ENCODE data around the gene ACTRT2. TPM values are rescaled to one million over a fixed set of nuclear protein-coding genes. Genes with fewer than 3 reads are reported as not detected.

Gene ACTRT2
- total and polyA plus RNA-seq, 2 donors (not counting 3 experiments of a cell fraction or from before 2014, with no cell fraction given) = not detected

DNA sequence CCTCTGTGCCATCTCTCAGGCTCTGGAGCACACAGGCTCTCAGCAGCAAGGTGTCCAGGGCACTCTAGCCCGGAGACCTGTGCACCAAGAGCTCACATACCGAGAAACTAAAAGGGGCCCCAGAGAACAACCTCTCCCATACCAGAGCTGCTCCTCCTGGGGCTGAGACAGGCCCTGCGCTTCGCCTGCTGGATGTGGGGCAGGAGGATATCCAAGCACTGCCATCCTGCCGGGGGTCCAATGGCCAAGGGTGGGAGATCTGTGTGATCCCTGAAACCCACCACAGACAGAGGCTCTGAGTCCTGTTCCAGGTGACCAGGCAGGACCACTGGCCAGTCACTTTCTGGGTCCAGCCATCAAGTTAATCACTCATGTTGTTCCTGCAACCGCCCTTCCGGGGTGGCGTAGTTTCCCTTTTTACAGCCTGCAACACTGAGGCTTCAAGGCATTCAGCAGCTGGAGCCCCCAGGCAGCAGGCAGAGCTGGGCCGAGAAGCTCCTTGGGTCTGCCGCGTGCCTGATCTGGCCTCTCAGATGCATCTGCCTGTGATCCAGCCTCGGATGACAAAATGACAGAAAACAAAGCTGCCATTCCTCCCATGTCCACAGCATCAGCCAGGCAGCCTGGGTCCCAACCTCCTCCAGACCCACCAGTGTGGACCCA lies 36.7 kb upstream of the ACTRT2 start:
- Histone ChIP-seq H3K4me1 (ENCODE audit: control insufficient read depth, extremely low read depth, insufficient read depth, low read length) (no peaks in the 10 kb centered on the region), H3K79me2 (ENCODE audit: control insufficient read depth, insufficient read depth, low read length) (no peaks in the 10 kb centered on the region), H3K9ac (replicated peaks; ENCODE audit: extremely low read depth, insufficient read depth, low read length) (no peak overlapping the region), H4K20me1 (replicated peaks; ENCODE audit: control insufficient read depth, extremely low read depth, insufficient read depth, low read length) (no peaks in the 10 kb centered on the region), H3K27me3 (ENCODE audit: control insufficient read depth in 2 of 2, insufficient read depth in 2 of 2, low read length in 2 of 2) (no peaks in the 10 kb centered on the region), H3K27ac (ENCODE audit: insufficient read depth, low read depth, low read length) (no peak overlapping the region), H3K9me1 (replicated peaks; ENCODE audit: control insufficient read depth, extremely low read depth, insufficient read depth, low read length) (no peaks in the 10 kb centered on the region), H3K4me3 (replicated peaks in 1 of 3; ENCODE audit: insufficient read depth in 1 of 3, low read depth in 1 of 3, low read length in 3 of 3) (no peak overlapping the region), H3K36me3 (ENCODE audit: control insufficient read depth in 2 of 2, extremely low read depth in 1 of 2, insufficient read depth in 2 of 2, low read length in 2 of 2) (no peaks in the 10 kb centered on the region), H2AFZ (ENCODE audit: low read depth, low read length) (no peak overlapping the region), H3K9me3 (replicated peaks; ENCODE audit: control insufficient read depth, insufficient read depth, low read length) (peaks cover 9% of the 10 kb centered on the region), H3K4me2 (ENCODE audit: insufficient read depth, low read length) (no peak overlapping the region)
- intact Hi-C loops (cut with micrococcal nuclease) (no loop called here), dilution Hi-C loops (cut with MboI; ENCODE audit: extremely low pct_ligation_motif_present, low sequenced_read_pairs) (no loop called here)
- BruUV-seq (replicated peaks) = no TSS peak
- ChIA-PET CTCF (no interaction called here), POLR2A (no interaction called here)
- FAIRE-seq (no peak), DNase-seq (ENCODE audit: low read depth, low spot score) (no peak)
- no peak for TF ChIP-seq EZH2 (IDR thresholded peaks at IDR 0.05; ENCODE audit: borderline replicate concordance, low read depth, low read length, severe bottlenecking)
- TF ChIP-seq JUN (IDR thresholded peaks at IDR 0.05; ENCODE audit: borderline replicate concordance, insufficient read depth, insufficient read length, low read depth) = no peak
- TF ChIP-seq FOS (IDR thresholded peaks at IDR 0.05; ENCODE audit: borderline replicate concordance, insufficient read depth, low read length) = no peak
- TF ChIP-seq GATA2 (IDR thresholded peaks at IDR 0.05; ENCODE audit: insufficient read depth, insufficient read length, low read depth, low read length) = no peak
- no peak for TF ChIP-seq MYC (IDR thresholded peaks at IDR 0.05; ENCODE audit: low read depth, low read length)
- TF ChIP-seq, protein P1, sequence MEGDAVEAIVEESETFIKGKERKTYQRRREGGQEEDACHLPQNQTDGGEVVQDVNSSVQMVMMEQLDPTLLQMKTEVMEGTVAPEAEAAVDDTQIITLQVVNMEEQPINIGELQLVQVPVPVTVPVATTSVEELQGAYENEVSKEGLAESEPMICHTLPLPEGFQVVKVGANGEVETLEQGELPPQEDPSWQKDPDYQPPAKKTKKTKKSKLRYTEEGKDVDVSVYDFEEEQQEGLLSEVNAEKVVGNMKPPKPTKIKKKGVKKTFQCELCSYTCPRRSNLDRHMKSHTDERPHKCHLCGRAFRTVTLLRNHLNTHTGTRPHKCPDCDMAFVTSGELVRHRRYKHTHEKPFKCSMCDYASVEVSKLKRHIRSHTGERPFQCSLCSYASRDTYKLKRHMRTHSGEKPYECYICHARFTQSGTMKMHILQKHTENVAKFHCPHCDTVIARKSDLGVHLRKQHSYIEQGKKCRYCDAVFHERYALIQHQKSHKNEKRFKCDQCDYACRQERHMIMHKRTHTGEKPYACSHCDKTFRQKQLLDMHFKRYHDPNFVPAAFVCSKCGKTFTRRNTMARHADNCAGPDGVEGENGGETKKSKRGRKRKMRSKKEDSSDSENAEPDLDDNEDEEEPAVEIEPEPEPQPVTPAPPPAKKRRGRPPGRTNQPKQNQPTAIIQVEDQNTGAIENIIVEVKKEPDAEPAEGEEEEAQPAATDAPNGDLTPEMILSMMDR (IDR thresholded peaks at IDR 0.05; ENCODE audit: extremely low read depth in 1 of 2, insufficient read depth in 1 of 2, low read depth in 1 of 2, low read length in 2 of 2) = no peak
- no peak for TF ChIP-seq POLR2AphosphoS5 (IDR thresholded peaks at IDR 0.05; ENCODE audit: insufficient read depth, low read depth, low read length)
- TF ChIP-seq, protein P2, sequence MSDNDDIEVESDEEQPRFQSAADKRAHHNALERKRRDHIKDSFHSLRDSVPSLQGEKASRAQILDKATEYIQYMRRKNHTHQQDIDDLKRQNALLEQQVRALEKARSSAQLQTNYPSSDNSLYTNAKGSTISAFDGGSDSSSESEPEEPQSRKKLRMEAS (IDR thresholded peaks at IDR 0.05; ENCODE audit: insufficient read depth, insufficient read length) = no peak
- no peak for TF ChIP-seq POLR2A (IDR thresholded peaks at IDR 0.05; ENCODE audit: low read depth, low read length)

Data from endothelial cell of umbilical vein (primary cell).